GM13976 (cell line): ENCODE measurements around the gene MTAP.

Experiments
- DNase-seq: peaks from one replicate; pipeline ENCODE4 v3.0.0; 2012; ENCODE audit warnings: low spot score
- CTCF ChIP-seq: IDR thresholded peaks from 2 replicates; pipeline ENCODE4 v1.5.1; 2012; ENCODE audit warnings: borderline replicate concordance, mild to moderate bottlenecking; ENCODE audit not compliant: insufficient read depth; ENCODE audit errors: extremely low read depth, missing control alignments, control extremely low read depth
- in situ Hi-C: fragments of 300-500 bp; cut with MboI; formaldehyde crosslinking; loops from one replicate; pipeline ENCODE4 v1.12.0; 2022; ENCODE audit warnings: low sequenced_read_pairs, mixed read lengths, inconsistent platforms; ENCODE audit not compliant: unreplicated experiment

The MTAP gene

GRCh38 chr9:21883642-21884041 lies 81.2 kb downstream of the MTAP start:
- in situ Hi-C loops, result no loop called here
- no peak for TF ChIP-seq CTCF
- no peak for DNase-seq

GRCh38 chr9:21889673-21890072 lies 87.2 kb downstream of the MTAP start:
- TF ChIP-seq CTCF, result no peak
- DNase-seq, result no peak
- in situ Hi-C loops, result no loop called here

GRCh38 chr9:21890696-21891095 lies 88.3 kb downstream of the MTAP start:
- DNase-seq, result no peak
- in situ Hi-C loops, result no loop called here
- TF ChIP-seq CTCF, result no peak

- TF ChIP-seq CTCF, result no peak
- DNase-seq, result no peak
- in situ Hi-C loops, result no loop called here
These were observed 99.1 kb downstream of the MTAP start for GRCh38 chr9:21901546-21901945.

GRCh38 chr9:21902136-21902535 lies 99.7 kb downstream of the MTAP start:
- DNase-seq, result no peak
- in situ Hi-C loops, result no loop called here
- TF ChIP-seq CTCF, result no peak

GRCh38 chr9:21903380-21903965 lies 101.0 kb downstream of the MTAP start:
- TF ChIP-seq CTCF, result no peak
- peak; percentile 11 for DNase-seq
- in situ Hi-C loops, result no loop called here
